Activated naive CD4-positive, alpha-beta T cell (primary cell): ENCODE measurements around the gene VEZF1.
"Not testable (repeated sequence)": the region's sequence is repeated elsewhere in the genome, so short reads cannot be mapped to it uniquely, and the experiment has no call there.

ENCODE experiments used
- DNase-seq, 4 experiments: peaks; one replicate each; lab custom pipeline; 2025; lab: John Stamatoyannopoulos, UW

Gene VEZF1

GRCh38 chr17:57974053-57974824 lies 13.8 kb downstream of the VEZF1 start:
- not testable (repeated sequence) for DNase-seq

GRCh38 chr17:57972151-57972550 lies 15.9 kb downstream of the VEZF1 start:
- no peak for DNase-seq

DNA sequence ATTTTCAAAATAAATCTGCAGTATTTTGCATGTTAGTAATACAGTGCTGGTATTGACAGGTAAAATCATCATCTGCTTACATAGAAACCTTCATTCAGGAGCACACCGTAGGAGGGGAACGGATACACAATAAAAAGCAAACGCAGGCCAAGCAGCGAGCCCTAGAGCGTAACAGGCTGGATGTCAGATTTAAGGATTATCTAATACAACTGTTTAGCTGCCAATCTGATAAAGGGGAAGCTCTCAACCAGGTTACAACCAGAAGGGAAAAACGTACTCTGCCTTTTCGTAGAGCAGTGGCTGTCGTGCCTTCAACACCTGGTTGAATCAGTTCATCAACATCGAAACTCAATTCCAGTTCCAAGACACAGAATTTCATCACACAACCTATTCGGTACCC lies 16.5 kb downstream of the VEZF1 start:
- no peak for DNase-seq

GRCh38 chr17:57970710-57971109 lies 17.3 kb downstream of the VEZF1 start:
- DNase-seq: no peak

DNA sequence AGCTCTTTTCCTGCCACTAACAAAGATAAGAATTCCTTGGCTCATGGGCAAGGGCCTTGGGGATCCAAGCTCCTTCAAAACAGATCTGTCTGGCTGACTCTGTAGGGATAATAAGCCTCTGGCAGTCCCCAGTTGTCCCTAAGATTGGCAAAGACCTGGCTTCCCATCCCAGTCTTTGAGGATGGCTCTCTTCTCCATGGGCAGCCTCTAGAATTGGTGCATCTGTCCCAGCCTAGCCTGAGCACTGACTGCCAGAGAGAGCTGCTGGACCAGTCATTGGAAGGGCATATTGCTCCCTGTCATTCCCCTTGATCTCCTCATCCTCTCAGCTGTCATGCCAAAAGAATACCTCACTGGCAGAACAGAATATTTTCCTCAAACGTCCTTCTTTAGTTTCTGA lies 19.6 kb downstream of the VEZF1 start:
- DNase-seq: no peak

DNA sequence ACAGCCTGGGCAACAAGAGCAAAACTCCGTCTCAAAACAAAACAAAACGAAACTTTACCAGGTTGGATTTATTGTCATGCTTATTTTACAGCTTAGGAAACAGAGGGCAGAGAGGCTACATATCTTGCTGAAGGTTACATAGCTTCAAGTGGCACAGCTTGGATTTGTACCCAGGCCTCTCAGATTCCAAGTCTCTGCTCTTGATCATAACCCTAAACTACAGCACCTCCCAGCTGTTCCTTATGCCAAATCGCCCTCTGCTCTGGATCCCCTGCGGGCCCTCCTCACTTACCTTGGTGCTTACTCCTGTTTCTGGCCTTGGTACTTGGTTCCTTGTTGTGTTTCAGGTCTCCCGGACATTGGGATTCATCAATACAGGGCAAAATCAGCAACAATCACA lies 21.2 kb downstream of the VEZF1 start:
- no peak for DNase-seq

- no peak for DNase-seq
These were observed 21.8 kb downstream of the VEZF1 start for GRCh38 chr17:57966246-57966645.

DNA sequence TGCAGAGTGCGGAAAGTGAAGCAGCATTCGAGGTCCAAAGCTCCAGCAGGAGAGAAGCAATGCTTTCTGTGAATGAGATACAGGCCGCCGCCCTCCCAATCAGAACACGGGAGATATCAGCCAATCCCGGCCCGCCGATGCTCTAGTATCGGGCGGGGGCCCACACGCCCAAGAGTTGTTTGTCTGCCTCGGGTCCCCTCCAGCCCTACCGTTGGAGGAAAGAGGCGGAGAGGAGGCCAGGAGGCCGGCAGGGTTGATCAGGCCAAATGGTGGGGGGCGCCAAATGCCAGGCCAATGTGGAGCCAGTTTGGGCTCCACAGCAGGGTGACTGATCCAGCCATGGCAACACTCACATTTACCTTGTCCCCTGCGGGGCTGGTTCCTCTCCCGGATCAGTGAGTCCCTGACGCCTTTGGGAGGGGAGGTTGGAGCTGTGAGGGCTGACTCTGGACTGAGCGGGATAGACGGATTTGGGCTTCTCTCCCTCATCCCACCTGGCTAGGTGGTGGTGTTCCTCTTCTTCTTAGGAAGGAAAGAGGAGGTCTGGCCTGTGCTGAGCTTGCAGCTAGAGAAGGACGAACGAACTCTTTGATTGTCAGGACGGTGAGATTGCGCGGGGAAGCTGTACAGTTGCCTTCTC lies 22.4 kb downstream of the VEZF1 start:
- DNase-seq: no peak

DNA sequence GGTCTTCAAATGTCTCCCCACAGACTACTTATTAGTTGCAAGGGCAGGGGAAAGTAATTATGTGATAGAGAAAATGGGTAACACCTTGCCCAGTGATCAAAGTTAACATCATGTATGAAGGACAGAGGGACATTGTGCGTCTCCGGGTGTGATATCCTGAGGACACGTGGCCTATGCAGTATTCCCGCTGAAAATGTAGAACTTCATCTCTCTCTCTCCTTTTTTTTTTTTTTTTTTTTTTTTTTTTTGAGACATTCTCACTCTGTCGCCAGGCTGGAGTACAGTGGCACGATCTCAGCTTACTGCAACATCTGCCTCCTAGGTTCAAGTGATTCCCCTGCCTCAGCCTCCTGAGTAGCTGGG lies 24.9 kb downstream of the VEZF1 start:
- no peak for DNase-seq

- no peak for DNase-seq
These were observed 25.5 kb downstream of the VEZF1 start for GRCh38 chr17:57962279-57963148.

GRCh38 chr17:57959929-57960328 lies 28.1 kb downstream of the VEZF1 start:
- no peak for DNase-seq

GRCh38 chr17:57958391-57958790 lies 29.7 kb downstream of the VEZF1 start:
- not testable (repeated sequence) for DNase-seq

DNA sequence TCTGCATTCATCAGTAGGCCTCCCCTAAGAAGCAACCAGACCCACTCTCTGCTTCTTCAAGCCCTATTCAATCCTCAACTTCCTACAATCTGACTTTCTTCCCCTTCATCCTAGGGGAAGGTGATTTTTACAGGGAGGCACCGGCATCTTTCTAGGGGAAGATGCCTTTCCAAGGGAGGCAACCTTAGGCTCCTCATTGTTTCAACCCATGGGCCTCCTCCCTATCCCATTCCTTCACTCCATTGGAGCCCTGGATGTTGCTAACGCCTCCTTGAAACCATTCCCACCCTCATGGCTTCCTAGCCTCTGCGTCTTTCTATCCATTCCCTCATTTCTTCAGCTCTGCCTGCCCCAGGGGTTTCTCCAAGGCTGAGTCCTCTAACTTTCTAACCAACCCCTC lies 30.2 kb downstream of the VEZF1 start:
- no peak for DNase-seq

DNA sequence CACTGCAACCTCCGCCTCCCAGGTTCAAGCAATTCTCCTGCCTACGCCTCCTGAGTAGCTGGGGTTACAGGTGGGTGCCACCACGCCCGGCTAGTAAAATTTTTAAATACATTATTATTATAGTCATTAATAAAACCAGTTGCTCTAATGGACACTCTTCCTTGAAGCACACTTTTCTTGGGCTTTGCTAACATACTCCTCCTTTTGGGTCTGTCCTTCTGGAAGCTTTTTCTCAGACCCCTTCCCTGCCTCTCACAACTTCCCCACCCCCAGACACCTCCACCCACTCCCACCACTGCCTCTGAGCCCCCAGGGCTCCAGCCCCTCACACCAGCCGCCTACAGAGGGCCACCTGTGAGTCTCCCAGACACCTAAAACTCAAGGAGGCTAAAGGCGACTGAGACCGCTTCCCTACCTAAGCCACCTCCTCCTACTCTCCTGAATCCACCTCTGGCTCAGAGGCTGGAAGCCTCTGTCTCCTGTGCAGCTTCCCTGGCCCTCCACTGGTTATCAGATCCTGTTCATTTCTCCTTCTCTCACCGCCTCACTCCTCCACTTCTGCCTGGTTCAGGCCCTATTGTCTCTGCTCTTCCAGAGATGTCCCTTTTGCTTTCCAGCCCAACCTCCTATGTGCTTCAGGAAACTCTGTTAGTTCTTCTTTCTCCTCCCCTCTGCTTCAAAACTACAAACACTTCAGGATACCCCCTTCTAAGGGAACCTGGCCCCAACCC lies 30.8 kb downstream of the VEZF1 start:
- DNase-seq: no peak

DNA sequence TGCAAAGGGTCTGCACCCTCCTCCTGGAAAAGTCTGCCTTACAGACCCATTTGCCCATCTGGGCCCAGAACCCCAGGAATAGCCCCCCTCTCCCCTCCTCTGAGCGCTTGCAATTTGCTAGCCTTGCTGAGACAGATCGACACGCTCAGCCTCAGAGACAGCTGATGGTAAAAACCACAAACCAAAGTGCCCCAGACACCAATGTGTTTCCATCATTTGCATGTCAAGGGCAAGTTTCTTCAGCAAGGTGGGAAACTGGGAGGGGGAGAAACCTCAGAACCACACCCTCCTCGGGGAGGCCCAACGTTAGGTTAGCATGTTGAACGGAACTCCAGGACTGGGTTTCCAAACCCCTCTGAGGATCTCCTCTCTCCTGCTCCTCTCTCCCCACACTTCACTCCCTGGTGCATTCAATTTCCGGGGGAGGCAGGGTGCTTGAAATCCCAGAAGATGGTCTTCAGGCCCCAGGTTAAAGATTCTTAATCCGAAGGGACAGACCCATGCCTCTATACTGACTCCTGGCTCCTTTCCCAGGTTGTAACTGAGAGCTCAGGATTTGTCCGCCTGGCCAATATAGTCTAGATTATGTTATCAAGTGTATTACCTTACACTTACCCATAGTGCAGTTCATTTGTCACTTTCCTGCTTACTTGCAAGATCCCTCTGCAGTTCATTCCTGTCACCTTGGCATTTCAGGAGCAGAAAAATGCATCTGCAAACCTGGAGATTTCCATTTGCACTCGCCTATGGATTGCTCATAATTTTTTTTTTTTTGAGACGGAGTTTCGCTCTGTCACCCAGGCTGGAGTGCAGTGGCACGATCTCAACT lies 31.5 kb downstream of the VEZF1 start:
- no peak for DNase-seq

DNA sequence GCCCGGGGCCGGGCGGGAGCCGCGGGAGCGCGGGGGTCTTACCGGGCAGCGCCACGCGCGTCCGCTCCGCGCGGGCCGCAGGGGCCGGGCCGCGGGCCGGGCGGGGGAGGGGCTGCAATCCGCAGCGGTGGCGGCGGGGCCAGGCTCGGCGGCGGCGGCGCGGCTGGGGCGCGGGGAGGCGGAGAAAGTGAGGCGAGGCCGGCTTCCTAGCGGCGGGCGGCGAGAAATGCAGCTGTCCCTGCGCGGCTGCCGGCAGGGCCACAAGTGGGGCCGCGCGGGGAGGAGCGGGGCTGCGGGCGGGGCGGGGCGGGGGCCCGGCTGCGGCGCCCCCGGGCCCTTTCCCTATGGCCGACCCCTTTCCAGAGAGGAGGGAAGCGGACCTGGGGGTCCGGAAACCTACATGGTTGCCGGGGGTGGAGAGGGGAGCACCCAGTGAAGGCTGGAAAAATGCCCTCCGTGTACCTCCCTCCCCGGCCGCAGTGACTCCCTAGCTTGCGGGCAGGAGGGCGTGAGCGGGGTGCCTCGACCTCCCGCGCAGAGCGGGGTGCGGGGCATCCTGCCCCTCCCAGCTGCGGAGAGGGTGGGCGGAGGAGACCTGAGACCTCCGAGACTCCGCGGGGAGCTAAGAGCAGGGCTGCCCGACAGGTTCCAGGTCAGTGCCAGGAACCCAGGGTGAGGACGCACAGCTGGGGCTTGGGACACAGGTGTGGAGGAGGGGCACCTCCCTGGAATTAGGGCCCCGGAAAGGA lies 32.7 kb downstream of the VEZF1 start, which contains the start of gene CUEDC1:
TSS of gene CUEDC1 (minus strand) at position 230 of the 749 bp plus-strand sequence. CDS start 69,848 bp downstream, outside the sequence.
- peak; percentile 8 to 55 (median 19) for DNase-seq

- no peak for DNase-seq
These were observed 33.5 kb downstream of the VEZF1 start for GRCh38 chr17:57954397-57955182.

DNA sequence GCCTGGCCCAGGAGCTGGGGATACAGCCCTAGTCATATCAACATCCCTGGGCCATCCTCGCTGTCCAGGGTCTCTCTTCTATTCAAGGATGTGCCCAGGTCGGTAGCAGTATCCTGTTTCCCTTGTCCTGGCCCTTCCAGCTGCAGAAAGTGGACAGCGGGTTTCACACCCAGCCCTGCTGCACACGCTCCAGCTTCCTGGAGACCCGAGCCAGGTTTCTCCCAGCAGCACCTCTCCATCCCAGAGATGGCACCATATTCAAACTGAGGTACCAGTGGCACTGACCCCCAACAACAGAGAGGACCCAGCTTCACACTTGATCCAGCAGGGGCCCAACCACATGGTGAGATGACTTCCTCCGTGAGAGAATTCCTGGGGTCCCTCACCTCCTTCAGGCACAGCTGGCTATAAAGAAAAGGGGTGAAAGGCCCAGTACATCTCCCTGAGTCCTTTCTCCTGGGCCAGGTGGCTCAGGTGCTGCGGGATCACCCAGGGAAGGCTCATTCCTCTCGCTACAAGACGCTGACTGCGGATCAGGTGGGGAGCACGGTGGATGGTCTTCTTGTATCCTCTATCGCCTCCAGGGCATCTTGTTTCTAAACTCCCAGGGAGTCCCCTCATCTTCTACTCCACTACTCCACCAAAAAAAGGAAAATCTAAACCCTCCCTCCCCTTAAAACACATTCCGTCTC lies 34.2 kb downstream of the VEZF1 start:
- DNase-seq: no peak

GRCh38 chr17:57953219-57953618 lies 34.8 kb downstream of the VEZF1 start:
- no peak for DNase-seq
